ENCODE data around the gene RNF223.

DNA sequence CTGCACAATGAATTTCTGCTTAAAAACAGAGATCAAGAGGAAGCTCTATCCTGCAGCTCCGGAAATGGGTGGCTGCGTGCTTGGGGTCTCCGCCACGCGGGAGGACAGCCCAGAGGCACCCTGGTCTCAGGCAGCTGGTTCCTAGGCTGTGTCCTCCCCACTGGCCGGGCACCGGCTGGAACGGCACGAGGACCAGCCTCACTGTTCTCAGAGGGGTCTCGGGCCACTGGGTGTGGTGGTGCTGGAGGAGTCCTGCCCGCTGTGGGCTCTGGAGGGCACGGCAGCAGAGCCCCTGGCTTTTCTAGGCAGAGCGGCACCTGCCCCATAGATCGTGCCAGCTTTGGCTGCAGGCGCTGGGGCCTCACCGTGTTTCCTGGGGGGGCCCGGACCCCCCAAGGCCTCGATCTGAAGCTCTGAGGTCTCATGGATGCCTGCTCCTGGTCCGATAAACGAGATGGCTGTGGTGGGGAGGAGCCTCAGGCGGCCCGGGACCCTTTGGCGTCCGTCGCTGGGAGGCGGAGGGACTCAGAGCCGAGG, 8.2 kb upstream of the RNF223 start:
- TF ChIP-seq, protein P1, sequence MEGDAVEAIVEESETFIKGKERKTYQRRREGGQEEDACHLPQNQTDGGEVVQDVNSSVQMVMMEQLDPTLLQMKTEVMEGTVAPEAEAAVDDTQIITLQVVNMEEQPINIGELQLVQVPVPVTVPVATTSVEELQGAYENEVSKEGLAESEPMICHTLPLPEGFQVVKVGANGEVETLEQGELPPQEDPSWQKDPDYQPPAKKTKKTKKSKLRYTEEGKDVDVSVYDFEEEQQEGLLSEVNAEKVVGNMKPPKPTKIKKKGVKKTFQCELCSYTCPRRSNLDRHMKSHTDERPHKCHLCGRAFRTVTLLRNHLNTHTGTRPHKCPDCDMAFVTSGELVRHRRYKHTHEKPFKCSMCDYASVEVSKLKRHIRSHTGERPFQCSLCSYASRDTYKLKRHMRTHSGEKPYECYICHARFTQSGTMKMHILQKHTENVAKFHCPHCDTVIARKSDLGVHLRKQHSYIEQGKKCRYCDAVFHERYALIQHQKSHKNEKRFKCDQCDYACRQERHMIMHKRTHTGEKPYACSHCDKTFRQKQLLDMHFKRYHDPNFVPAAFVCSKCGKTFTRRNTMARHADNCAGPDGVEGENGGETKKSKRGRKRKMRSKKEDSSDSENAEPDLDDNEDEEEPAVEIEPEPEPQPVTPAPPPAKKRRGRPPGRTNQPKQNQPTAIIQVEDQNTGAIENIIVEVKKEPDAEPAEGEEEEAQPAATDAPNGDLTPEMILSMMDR (IDR thresholded peaks at IDR 0.05), result no peak
- no peak for TF ChIP-seq NFYB (CRISPR knock-in tag; conservative IDR thresholded peaks at IDR 0.05; ENCODE audit: low read depth)
- TF ChIP-seq ZNF138 (CRISPR knock-in tag; conservative IDR thresholded peaks at IDR 0.05), result no peak
- TF ChIP-seq, protein P2, sequence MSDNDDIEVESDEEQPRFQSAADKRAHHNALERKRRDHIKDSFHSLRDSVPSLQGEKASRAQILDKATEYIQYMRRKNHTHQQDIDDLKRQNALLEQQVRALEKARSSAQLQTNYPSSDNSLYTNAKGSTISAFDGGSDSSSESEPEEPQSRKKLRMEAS (CRISPR knock-in tag; IDR thresholded peaks at IDR 0.05), result no peak
- TF ChIP-seq FOXP1 (CRISPR knock-in tag; IDR thresholded peaks at IDR 0.05; ENCODE audit: borderline replicate concordance), result no peak
- TF ChIP-seq, protein P3, sequence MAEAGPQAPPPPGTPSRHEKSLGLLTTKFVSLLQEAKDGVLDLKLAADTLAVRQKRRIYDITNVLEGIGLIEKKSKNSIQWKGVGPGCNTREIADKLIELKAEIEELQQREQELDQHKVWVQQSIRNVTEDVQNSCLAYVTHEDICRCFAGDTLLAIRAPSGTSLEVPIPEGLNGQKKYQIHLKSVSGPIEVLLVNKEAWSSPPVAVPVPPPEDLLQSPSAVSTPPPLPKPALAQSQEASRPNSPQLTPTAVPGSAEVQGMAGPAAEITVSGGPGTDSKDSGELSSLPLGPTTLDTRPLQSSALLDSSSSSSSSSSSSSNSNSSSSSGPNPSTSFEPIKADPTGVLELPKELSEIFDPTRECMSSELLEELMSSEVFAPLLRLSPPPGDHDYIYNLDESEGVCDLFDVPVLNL (CRISPR knock-in tag; IDR thresholded peaks at IDR 0.05; ENCODE audit: borderline replicate concordance, low read depth), result no peak
- TF ChIP-seq, protein P4, sequence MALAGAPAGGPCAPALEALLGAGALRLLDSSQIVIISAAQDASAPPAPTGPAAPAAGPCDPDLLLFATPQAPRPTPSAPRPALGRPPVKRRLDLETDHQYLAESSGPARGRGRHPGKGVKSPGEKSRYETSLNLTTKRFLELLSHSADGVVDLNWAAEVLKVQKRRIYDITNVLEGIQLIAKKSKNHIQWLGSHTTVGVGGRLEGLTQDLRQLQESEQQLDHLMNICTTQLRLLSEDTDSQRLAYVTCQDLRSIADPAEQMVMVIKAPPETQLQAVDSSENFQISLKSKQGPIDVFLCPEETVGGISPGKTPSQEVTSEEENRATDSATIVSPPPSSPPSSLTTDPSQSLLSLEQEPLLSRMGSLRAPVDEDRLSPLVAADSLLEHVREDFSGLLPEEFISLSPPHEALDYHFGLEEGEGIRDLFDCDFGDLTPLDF (CRISPR knock-in tag; IDR thresholded peaks at IDR 0.05), result no peak
- TF ChIP-seq, protein P5, sequence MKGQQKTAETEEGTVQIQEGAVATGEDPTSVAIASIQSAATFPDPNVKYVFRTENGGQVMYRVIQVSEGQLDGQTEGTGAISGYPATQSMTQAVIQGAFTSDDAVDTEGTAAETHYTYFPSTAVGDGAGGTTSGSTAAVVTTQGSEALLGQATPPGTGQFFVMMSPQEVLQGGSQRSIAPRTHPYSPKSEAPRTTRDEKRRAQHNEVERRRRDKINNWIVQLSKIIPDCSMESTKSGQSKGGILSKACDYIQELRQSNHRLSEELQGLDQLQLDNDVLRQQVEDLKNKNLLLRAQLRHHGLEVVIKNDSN (CRISPR knock-in tag; IDR thresholded peaks at IDR 0.05), result no peak
- no peak for TF ChIP-seq CREB1 (CRISPR knock-in tag; IDR thresholded peaks at IDR 0.05)
- TF ChIP-seq CDX4 (CRISPR knock-in tag; IDR thresholded peaks at IDR 0.05; ENCODE audit: borderline replicate concordance), result no peak
- no peak for TF ChIP-seq ZNF281 (CRISPR knock-in tag; IDR thresholded peaks at IDR 0.05)
